Measurements from ENCODE around the gene VWA5B2.

Gene VWA5B2

DNA sequence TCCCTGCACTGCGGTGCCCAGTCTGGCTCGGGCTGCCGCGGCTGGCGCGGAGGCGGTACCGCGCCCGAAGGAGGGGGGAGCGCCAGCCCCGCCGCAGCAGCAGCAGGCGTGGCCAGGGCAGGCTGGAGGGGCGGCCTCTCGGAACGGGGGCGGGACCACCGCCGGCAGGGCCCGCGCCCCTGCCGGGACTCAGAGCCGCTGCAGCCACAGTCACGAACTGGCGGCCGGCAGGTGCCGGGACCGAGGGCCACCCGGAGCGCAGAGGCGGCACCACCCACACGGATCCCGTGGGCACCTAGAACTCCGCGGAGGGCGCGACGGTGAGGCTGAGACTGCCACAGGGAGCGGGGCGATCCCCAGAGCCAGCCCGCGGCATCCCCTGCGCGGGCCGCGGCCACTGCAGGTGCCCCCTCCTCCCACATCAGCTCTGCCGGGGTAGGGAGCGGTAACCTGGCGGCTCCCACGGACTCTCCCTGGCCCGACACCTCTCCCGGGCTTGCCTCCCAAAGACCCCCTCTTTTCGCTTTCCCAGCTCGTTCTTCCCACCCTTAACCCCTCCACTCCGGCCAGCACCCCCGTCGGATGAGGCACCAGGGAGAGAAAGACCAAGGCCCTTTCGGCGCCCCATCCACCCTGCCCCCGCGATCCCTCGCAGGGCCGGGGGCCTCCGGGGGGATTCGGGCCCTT lies at the start of gene VWA5B2:
VWA5B2 (plus strand) TSS at position 192 of the 687 bp plus-strand sequence. CDS start 944 bp downstream, outside the sequence.
- no peak for DNase-seq (ENCODE audit: low read depth)

DNA sequence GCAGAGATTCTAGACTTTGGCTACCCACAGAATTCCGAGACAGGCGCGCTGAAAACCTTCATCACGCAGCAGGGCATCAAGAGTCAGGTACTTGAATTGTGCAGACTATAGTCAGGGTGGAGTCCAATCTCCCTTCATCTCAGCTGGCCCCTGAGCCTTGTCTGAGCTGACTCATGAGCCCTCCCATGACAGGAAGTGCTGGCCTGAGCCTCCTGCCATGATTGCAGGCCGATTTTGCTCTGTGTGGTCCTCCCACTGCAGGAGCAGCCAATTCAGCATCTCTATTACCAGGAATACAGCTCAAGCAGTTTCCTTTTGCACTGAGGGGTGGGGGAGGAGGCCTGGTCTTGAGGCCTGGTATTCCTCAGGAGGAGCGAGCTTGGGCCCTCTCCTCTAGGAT lies 49.2 kb upstream of the VWA5B2 start:
- no peak for DNase-seq (ENCODE audit: low read depth)

DNA sequence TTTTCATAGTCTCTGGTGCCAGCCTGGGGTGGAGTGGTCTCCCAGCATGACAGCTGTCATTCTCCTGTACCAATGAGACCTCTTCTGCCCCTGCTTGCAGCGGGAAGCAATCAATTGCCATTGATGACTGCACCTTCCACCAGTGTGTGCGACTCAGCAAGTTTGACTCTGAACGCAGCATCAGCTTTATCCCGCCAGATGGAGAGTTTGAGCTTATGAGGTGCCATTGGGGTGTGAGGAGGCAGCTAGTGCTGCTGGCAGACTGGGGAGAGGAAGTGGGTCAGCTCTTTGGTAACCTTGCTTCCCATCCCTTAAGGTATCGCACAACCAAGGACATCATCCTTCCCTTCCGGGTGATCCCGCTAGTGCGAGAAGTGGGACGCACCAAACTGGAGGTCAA lies 47.8 kb upstream of the VWA5B2 start:
- DNase-seq (ENCODE audit: low read depth): no peak

GRCh38 chr3:184183679-184184078 lies 45.7 kb upstream of the VWA5B2 start:
- DNase-seq (ENCODE audit: low read depth): no peak

DNA sequence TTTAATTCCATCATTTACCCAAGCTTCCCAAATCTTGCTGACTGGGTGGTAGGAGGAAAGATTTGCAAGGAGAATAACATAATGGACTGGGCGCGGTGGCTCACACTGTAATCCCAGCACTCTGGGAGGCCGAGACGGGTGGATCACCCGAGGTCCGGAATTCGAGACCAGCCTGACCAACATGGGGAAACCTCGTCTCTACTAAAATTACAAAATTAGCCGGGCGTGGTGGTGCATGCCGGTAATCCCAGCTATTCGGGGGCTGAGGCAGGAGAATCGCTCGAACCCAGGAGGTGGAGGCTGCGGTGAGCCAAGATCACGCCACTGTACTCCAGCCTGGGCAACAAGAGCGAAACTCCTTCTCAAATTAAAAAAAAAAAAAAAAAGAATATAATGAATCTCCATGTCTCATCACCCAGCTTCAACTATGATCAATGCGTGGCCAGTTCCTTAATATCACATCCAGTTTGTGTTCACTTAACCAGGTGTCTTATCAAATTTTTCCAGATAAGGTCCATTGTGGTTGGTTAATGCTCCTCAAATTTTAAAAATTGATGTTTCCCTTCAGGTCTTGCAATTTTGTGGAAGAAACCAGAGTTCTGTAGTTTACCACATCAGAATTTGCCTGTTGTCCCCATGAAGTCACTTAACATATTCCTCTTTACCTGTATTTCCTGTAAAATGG lies 44.7 kb upstream of the VWA5B2 start:
- DNase-seq (ENCODE audit: low read depth): no peak

GRCh38 chr3:184185461-184186183 lies 43.8 kb upstream of the VWA5B2 start:
- peak; percentile 98 for DNase-seq (ENCODE audit: low read depth)

DNA sequence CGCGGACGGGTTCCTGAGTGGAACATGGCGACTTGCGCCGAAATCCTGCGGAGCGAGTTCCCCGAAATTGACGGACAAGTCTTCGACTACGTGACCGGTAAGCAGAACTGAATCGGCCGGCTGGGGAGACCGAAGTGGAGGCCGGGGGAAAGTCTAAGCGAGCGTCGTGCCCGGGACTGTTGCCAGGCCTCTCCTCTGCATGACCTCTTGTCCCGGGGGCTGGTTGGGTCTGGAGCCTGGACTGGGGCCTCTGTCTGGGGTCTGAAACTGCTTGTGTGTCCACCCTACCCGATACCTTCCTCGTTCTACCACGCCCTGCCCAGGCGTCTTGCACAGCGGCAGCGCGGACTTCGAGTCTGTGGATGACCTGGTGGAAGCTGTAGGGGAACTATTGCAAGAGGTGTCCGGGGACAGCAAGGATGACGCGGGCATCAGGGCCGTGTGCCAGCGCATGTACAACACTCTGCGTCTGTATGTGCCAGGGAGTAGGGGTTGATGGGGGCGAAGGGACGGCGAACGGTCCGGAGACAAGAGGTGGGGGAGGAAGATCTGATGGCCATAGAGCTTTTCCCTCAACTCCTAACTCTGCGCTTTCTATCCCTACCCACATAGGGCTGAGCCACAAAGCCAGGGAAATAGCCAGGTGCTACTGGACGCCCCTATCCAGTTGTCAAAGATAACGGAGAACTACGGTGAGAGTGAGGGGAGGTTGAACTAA lies 43.0 kb upstream of the VWA5B2 start, which contains the start of gene ABCF3:
ABCF3 (plus strand) TSS at position 16 of the 718 bp plus-strand sequence; CDS start at position 25, 9 bp downstream.
- DNase-seq (ENCODE audit: low read depth): peak; percentile 36

DNA sequence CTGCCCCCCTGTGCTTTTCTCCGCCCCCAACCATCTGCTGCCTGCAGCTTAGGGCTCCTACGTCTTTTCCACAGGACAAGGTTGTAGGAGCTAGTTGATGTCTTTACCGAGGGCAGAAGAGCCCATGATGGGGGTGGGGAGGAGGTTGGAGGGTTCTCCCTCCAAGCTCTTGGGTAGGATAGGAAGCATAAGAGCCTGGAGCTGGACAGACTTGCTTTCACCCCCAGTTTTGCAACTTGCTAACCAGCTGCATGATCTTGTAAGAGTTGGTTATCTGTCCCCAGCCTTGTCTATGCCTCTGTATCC lies 42.5 kb upstream of the VWA5B2 start:
- no peak for DNase-seq (ENCODE audit: low read depth)

- DNase-seq (ENCODE audit: low read depth): no peak
Measured at GRCh38 chr3:184188080-184188479, 41.3 kb upstream of the VWA5B2 start.

DNA sequence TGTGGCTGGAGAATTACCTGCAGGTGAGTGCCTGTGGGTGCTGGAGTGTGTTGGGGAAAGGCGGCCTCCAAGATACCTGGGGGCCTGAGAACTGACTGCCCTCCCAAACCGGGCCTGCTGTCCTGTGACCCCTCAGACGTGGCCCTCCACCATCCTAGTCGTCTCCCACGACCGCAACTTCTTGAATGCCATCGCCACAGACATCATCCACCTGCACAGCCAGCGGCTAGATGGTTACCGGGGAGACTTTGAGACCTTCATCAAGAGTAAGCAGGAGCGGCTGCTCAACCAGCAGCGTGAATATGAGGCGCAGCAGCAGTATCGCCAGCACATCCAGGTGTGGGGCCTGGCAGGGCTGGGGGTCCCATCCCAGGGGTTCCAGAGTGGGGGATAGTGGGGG lies 40.0 kb upstream of the VWA5B2 start:
- DNase-seq (ENCODE audit: low read depth): no peak

- DNase-seq (ENCODE audit: low read depth): no peak
Measured at GRCh38 chr3:184192889-184193288, 36.5 kb upstream of the VWA5B2 start.

DNA sequence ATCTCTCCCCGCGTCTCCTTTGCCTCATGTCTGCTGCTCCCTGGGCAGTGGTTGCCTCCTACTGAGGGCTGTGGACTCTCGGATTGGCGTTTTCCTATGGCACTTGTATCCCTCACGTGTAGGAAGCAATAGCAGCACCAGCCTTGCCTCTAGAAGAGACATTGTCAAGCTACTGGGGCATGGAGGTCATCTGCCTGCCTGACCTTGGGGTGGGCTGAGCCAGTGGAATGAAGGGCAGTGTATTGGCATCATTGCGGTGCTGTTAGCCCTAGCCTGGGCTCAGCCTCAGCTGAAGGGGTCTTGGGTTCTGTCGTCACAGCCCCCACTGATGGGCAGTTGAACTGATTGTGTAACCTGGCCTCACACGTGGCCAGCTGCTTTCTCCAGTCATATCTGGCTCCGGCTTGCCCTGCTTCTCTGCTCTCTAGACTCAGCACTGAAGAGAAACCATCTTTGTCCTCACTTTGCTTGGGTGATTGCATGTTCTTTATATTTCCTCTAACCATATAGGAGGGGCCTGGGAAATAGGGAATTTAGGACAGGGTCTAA lies 35.3 kb upstream of the VWA5B2 start:
- DNase-seq (ENCODE audit: low read depth): no peak

DNA sequence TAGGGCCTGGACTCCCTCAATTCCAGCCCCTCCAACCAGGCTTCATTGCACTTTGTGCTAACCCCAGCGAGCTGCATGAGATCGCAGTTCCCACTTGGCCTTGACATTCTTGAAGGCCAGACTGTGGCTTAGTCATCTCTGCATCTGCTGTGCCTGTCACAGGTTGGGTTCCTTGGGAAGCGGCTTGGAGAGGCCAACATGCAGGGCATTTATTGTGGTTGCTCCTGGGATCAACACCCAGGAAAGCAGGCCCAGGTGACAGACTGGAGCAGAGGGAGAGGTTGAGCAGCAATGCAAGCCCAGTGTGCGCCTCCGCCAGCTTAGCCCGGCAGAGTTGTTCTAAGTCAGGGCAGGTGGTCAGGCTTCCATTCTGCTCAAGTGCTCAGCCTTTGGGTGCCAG lies 32.8 kb upstream of the VWA5B2 start:
- no peak for DNase-seq (ENCODE audit: low read depth)

GRCh38 chr3:184198509-184198908 lies 30.9 kb upstream of the VWA5B2 start:
- no peak for DNase-seq (ENCODE audit: low read depth)

DNA sequence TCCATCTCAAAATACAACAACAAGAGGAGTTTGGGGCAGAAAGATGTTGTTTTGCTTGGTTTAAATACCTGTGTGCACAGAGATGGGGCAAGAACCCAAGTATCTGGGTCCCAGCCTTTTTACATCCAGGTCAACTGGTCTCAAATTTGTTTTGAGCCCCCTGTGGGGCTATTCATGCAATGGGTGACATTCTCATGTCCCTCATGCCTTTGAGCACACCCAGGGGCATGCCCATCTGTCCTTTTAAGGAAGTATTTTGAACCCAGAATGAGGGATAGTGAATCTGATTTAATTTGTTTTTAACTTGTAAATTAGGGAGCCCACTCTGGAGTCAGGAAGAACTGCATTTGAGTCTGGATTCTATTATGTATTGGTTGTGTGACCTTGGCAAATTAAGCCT lies 28.6 kb upstream of the VWA5B2 start:
- DNase-seq (ENCODE audit: low read depth): no peak

DNA sequence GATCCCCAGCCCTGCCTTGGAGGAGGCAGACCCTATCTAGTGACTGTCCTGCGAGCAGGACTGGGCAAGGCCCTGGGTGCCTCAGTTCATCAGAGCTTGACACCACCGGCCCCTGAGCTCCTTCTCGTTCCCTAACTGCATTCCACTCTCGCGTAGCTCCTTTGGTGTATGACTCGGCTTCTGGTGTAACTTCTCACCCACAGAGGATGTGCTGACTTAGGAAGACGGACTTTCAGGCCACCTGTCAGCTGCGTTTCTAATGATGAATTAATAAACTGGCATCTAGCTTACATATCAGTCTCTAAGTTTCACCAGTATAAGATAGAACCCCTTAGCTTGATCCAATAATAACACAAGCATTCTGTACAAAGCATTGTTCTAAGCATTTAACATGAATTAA lies 25.9 kb upstream of the VWA5B2 start:
- DNase-seq (ENCODE audit: low read depth): no peak

- no peak for DNase-seq (ENCODE audit: low read depth)
Measured at GRCh38 chr3:184209146-184209923, 20.1 kb upstream of the VWA5B2 start.

DNA sequence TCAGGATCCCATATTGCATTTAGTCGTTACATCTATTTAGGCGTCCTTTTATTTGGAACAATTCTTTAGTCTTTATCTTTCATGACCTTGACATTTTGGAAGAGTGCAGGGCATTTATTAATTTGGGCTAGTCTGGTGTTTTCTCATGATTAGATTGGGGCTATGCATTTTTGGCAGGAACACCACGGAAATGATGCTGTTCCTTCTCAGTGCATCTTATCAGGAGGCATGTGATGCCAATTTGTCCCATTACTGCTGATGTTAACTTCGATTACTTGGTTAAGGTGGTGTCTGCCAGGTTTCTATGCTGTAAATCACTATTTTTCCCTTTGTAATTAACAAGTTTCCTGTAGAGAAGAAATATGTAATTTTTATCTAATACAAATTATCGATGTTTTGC lies 18.1 kb upstream of the VWA5B2 start:
- DNase-seq (ENCODE audit: low read depth): no peak

DNA sequence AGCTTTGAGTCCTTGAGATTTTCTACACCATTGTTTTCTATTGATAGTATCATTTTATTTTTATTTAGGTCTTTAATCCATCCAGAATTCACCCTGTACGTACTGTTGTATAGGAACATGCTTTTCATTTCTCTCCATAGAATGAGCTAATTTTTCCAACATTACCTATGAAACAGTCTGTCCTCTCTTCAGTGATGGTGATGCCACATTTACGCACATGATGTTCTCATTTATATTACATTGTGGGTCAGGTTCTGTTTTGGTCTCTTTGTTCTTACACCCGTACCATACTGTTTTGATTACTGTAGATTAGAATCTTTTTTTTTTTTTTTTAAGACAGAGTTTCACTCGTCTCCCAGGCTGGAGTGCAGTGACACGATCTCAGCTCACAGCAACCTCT lies 17.7 kb upstream of the VWA5B2 start:
- DNase-seq (ENCODE audit: low read depth): no peak

DNA sequence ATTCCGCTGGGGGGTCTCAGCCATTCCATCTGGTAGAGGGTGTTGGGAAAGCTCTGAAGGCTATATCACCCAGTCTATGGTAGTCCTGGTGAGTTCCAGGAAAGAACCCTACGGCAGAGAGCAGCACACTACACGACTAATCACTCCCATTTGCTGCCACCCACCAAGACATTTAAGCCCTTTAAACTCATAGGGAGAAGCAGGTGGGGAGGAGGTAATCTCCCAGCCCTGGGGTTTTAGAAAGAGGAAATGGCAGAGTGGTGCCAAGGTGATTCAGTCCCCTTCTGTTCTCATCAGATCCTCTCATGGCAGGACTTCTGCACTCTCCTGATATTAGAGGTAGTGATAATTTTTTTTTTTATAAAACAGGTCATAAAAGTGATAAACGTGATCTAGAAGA lies 10.6 kb upstream of the VWA5B2 start:
- DNase-seq (ENCODE audit: low read depth): no peak

DNA sequence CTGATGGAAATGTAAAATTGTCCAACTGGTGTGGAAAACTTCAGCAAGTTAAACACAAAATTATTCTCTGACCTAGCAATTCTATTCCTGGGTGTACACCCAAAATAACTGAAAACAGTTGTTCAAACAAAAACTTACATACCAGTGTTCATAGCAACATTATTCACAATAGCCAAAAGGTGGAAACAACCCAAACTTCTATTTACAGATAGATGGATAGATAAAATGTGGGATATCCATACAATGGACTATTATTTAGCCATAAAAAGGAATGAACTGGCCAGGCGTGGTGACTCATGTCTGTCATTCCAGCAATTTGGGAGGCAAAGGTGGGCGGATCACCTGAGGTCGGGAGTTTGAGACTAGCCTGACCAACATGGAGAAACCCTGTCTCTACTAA lies 6.9 kb upstream of the VWA5B2 start:
- DNase-seq (ENCODE audit: low read depth): no peak

- DNase-seq (ENCODE audit: low read depth): no peak
Measured at GRCh38 chr3:184223946-184224345, 5.4 kb upstream of the VWA5B2 start.
